ENCODE results near the gene APOL3. TPM values are rescaled to one million over a fixed set of nuclear protein-coding genes. Genes with fewer than 3 reads are reported as not detected.
A peak's percentile ranks its signal among the peaks of the same experiment; 100 is the strongest.

Gene APOL3
- total and polyA plus RNA-seq, 2 of the 13 experiments (the other 11 are each of a cell fraction or from before 2014, with no cell fraction given) = 3.8 to 5.4 TPM

DNA sequence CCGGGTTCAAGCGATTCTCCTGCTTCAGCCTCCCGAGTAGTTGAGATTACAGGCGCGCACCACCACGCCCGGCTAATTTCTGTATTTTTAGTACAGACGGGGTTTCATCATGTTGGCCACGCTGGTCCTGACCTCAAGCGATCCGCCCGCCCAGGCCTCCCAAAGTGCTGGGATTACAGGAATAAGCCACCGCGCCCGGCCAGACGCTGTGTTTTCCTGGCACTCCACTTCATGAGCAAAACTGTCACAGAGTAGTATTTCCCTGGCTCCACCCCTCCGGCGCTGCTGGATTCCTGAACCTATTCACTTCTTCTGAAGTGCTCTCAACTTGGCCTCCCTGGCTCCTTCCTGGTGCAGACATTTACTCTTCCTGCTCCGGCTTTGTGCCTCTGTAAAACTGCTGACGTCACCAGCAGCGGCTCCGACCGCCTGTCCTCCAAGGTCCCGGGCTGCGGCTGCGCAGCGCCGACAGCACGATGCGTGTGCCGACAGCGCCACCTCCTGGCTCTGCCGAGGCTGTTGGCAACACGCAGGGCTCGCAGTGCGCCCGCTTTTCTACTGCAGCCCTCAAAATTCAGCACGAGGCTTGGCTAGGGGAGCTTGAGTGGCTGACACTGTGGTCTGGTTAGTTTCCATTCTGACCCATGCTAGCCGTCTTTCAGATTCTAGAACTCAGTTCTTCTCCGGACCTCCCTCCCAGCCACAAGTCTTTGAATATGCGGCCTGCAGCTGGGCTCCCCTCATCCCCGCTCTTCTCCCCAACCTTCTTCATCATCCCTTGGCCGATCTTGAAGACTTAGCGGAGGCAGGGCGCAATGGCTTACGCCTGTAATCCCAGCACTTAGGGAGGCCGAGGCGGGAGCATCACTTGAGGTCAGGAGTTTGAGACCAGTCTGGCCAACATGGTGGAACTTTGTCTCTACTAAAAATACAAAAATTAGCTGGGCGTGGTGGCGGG lies 36.6 kb downstream of the APOL3 start (continued):
- TF ChIP-seq ZFY (CRISPR knock-in tag; IDR thresholded peaks at IDR 0.05) = peak; percentile 65
- peak; percentile 72 for TF ChIP-seq POLR2G (IDR thresholded peaks at IDR 0.05; ENCODE audit: low read depth, low read length)
- TF ChIP-seq, protein P1, sequence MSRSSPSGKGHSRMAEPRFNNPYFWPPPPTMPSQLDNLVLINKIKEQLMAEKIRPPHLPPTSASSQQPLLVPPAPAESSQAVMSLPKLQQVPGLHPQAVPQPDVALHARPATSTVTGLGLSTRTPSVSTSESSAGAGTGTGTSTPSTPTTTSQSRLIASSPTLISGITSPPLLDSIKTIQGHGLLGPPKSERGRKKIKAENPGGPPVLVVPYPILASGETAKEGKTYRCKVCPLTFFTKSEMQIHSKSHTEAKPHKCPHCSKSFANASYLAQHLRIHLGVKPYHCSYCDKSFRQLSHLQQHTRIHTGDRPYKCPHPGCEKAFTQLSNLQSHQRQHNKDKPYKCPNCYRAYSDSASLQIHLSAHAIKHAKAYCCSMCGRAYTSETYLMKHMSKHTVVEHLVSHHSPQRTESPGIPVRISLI (CRISPR knock-in tag; IDR thresholded peaks at IDR 0.05; ENCODE audit: borderline replicate concordance) = 0 out of 2 replicates have a peak, but pooled peaks have one; percentile 40
- peak; percentile 82 for TF ChIP-seq NFE2L2 (IDR thresholded peaks at IDR 0.05; ENCODE audit: low read length)
- TF ChIP-seq ZNF292 (CRISPR knock-in tag; IDR thresholded peaks at IDR 0.05; ENCODE audit: borderline replicate concordance, low read depth) = peak; percentile 74
- TF ChIP-seq, protein P2, sequence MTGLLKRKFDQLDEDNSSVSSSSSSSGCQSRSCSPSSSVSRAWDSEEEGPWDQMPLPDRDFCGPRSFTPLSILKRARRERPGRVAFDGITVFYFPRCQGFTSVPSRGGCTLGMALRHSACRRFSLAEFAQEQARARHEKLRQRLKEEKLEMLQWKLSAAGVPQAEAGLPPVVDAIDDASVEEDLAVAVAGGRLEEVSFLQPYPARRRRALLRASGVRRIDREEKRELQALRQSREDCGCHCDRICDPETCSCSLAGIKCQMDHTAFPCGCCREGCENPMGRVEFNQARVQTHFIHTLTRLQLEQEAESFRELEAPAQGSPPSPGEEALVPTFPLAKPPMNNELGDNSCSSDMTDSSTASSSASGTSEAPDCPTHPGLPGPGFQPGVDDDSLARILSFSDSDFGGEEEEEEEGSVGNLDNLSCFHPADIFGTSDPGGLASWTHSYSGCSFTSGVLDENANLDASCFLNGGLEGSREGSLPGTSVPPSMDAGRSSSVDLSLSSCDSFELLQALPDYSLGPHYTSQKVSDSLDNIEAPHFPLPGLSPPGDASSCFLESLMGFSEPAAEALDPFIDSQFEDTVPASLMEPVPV (CRISPR knock-in tag; IDR thresholded peaks at IDR 0.05) = no peak
- TF ChIP-seq ZNF747 (CRISPR knock-in tag; IDR thresholded peaks at IDR 0.05; ENCODE audit: borderline replicate concordance) = no peak
- TF ChIP-seq, protein P3, sequence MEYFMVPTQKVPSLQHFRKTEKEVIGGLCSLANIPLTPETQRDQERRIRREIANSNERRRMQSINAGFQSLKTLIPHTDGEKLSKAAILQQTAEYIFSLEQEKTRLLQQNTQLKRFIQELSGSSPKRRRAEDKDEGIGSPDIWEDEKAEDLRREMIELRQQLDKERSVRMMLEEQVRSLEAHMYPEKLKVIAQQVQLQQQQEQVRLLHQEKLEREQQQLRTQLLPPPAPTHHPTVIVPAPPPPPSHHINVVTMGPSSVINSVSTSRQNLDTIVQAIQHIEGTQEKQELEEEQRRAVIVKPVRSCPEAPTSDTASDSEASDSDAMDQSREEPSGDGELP (IDR thresholded peaks at IDR 0.05; ENCODE audit: borderline replicate concordance, low read depth) = peak; percentile 22; the same call in 1 of the 2 replicates
- peak; percentile 85; the same call in 1 of the 2 replicates for TF ChIP-seq KDM4B (CRISPR knock-in tag; IDR thresholded peaks at IDR 0.05)
- TF ChIP-seq, protein P4, sequence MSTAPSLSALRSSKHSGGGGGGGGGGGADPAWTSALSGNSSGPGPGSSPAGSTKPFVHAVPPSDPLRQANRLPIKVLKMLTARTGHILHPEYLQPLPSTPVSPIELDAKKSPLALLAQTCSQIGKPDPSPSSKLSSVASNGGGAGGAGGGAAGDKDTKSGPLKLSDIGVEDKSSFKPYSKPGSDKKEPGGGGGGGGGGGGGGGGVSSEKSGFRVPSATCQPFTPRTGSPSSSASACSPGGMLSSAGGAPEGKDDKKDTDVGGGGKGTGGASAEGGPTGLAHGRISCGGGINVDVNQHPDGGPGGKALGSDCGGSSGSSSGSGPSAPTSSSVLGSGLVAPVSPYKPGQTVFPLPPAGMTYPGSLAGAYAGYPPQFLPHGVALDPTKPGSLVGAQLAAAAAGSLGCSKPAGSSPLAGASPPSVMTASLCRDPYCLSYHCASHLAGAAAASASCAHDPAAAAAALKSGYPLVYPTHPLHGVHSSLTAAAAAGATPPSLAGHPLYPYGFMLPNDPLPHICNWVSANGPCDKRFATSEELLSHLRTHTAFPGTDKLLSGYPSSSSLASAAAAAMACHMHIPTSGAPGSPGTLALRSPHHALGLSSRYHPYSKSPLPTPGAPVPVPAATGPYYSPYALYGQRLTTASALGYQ (CRISPR knock-in tag; IDR thresholded peaks at IDR 0.05) = 0 out of 2 replicates have a peak, but pooled peaks have one; percentile 28
- peak; percentile 76 for TF ChIP-seq TAF1 (CRISPR knock-in tag; IDR thresholded peaks at IDR 0.05)
- TF ChIP-seq, protein P5, sequence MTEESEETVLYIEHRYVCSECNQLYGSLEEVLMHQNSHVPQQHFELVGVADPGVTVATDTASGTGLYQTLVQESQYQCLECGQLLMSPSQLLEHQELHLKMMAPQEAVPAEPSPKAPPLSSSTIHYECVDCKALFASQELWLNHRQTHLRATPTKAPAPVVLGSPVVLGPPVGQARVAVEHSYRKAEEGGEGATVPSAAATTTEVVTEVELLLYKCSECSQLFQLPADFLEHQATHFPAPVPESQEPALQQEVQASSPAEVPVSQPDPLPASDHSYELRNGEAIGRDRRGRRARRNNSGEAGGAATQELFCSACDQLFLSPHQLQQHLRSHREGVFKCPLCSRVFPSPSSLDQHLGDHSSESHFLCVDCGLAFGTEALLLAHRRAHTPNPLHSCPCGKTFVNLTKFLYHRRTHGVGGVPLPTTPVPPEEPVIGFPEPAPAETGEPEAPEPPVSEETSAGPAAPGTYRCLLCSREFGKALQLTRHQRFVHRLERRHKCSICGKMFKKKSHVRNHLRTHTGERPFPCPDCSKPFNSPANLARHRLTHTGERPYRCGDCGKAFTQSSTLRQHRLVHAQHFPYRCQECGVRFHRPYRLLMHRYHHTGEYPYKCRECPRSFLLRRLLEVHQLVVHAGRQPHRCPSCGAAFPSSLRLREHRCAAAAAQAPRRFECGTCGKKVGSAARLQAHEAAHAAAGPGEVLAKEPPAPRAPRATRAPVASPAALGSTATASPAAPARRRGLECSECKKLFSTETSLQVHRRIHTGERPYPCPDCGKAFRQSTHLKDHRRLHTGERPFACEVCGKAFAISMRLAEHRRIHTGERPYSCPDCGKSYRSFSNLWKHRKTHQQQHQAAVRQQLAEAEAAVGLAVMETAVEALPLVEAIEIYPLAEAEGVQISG (CRISPR knock-in tag; IDR thresholded peaks at IDR 0.05) = peak; percentile 45
- TF ChIP-seq ARID2 (CRISPR knock-in tag; IDR thresholded peaks at IDR 0.05; ENCODE audit: borderline replicate concordance) = no peak
- TF ChIP-seq IRF2 (CRISPR knock-in tag; IDR thresholded peaks at IDR 0.05) = peak; percentile 68; the same call in 1 of the 2 replicates
- TF ChIP-seq, protein P6, sequence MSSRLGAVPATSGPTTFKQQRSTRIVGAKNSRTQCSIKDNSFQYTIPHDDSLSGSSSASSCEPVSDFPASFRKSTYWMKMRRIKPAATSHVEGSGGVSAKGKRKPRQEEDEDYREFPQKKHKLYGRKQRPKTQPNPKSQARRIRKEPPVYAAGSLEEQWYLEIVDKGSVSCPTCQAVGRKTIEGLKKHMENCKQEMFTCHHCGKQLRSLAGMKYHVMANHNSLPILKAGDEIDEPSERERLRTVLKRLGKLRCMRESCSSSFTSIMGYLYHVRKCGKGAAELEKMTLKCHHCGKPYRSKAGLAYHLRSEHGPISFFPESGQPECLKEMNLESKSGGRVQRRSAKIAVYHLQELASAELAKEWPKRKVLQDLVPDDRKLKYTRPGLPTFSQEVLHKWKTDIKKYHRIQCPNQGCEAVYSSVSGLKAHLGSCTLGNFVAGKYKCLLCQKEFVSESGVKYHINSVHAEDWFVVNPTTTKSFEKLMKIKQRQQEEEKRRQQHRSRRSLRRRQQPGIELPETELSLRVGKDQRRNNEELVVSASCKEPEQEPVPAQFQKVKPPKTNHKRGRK (CRISPR knock-in tag; IDR thresholded peaks at IDR 0.05) = peak; percentile 76; the same call in 1 of the 2 replicates

Measured in HepG2 (cell line).